SU-DHL-6 (cell line): ENCODE data around the gene HINFP.

Experiments
- CTCF ChIP-seq: fragments of 200-600 bp; sonication (generic); IDR thresholded peaks from one replicate; pipeline ENCODE4 v1.5.1; 2017; ENCODE audit warnings: antibody characterized with exemption, mild to moderate bottlenecking, low read length, moderate library complexity; ENCODE audit not compliant: insufficient read depth, poor library complexity, severe bottlenecking
- EZH2phosphoT487 ChIP-seq: fragments of 200-600 bp; sonication (generic), shearing (Covaris generic); conservative IDR thresholded peaks from 2 replicates; pipeline ENCODE4 v1.6.1; 2018; ENCODE audit warnings: mild to moderate bottlenecking, antibody characterized with exemption, low read length, moderate library complexity, mixed read lengths

- no peak for TF ChIP-seq CTCF
- TF ChIP-seq EZH2phosphoT487: no peak
These were observed 13.1 kb upstream of the HINFP start for GRCh38 chr11:119108146-119108856.
